Non-pigmented ciliary epithelial cell (primary cell): ENCODE results near the gene VCPKMT.
"Not testable (repeated sequence)": the region's sequence is repeated elsewhere in the genome, so short reads cannot be mapped to it uniquely, and the experiment has no call there.

Source experiments
- DNase-seq: peaks from one replicate; pipeline ENCODE4 v3.0.0-alpha.2; 2010; ENCODE audit warnings: low read depth

The VCPKMT gene

DNA sequence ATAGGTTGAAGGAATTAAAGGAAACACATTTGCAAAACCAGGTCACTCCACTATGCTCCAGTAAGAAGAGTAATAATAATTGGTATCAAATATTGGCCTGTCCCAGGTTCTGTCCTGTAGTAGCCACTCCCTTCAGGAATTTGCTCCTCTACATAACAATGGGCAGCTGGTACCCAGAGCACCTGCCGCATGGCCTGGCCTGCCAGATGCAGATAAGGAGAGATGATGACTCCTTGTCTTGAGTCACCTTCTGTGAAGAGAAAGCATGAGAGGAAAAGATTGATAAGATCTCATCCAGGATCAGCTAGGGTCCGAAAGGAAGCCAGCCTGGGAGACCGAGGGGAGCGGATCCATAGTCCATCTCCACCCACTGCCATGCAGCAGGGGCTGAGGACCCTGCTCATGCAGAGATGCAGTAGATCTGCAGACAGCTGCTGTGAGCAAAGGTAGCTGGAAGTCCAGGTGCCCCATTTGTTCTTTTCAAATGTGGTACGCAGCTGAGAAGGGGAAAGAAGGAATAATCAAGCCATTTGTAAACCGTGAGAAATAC is 24.3 kb downstream of the VCPKMT start:
- DNase-seq: no peak

DNA sequence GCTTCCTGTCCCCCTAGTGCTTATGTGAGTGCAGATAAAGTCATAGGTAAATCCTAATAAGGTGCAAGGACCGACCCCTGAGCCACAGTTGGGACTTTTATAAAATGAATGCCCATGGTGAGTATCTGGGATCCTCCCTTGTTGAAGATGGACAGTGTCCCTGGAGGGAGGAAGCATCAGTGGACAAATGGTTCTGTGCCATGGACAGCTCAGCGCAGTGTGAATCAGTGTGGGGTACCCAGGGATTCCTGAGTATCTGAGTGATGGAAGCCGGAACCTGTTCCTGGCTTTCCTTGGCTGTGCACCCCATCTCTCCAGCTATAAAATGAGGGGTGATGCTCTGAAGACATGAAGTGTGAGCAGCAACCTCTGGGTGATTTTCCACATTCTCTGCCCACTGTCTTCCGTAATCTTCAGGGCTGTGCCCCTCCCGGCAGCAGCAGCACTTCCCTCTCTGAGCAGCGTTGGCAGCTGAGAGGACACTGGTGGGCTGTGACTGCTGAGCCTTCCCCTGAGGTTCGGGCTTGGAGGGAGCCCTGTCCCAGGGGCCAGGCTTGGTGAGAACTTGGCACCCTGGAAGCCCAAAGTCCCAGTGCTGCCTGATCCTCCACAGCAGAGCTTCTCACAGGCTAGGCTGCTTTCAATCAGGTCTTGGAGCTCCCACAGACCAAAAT is 25.0 kb downstream of the VCPKMT start:
- no peak for DNase-seq

DNA sequence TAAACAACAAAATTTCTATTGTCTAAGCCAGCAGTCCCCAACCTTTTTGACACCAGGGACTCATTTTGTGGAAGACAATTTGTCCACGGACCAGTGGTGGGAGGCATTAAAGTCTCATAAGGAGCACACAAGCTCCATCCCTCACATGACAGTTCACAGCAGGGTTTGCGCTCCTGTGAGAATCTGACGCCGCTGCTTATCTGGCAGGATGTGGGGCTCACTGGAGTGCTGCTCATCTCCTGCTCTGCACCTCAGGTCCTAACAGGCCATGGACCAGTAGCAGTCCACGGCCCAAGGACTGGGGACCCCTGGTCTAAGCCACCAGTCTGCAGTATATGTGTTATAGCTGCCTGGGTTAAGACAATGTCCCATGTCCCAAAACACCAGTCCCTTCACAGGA is 27.2 kb downstream of the VCPKMT start:
- no peak for DNase-seq

DNA sequence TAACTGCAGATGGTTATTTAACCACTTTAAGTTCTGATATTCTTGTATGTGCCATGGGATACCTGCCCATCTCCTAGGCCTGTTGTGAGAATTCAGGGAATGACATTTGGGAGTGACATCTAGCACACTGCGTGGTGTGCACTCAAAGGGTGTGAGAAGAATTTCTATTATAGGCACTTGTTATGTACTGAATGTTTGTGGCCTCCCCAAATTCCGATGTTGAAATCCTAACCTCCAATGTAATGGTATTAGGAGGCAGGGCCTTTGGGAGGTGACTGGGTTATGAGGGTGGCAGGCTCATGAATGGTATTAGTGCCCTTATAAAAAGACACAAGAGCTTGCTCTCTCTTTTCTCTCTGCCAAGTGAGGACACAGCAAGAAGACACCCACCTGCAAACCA is 27.6 kb downstream of the VCPKMT start:
- DNase-seq: no peak

DNA sequence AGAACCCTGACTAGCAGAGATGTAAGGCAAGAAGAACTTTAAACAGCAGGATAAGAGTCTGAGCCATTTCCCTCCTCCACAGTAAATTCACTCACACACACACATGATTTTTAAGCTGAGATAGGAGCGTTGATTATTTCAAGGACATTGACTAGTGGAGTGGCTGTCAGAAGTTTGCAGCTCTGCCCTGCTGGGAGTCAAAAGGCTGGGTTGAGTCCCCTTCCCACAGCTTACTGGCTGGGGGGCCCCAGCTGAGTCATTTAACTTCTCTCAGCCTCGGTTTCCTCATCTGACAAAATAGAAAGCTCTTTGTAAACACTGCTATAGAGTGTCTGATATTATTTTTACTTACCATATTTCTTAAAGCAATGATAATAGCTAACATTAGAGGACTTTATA is 28.3 kb downstream of the VCPKMT start:
- no peak for DNase-seq

DNA sequence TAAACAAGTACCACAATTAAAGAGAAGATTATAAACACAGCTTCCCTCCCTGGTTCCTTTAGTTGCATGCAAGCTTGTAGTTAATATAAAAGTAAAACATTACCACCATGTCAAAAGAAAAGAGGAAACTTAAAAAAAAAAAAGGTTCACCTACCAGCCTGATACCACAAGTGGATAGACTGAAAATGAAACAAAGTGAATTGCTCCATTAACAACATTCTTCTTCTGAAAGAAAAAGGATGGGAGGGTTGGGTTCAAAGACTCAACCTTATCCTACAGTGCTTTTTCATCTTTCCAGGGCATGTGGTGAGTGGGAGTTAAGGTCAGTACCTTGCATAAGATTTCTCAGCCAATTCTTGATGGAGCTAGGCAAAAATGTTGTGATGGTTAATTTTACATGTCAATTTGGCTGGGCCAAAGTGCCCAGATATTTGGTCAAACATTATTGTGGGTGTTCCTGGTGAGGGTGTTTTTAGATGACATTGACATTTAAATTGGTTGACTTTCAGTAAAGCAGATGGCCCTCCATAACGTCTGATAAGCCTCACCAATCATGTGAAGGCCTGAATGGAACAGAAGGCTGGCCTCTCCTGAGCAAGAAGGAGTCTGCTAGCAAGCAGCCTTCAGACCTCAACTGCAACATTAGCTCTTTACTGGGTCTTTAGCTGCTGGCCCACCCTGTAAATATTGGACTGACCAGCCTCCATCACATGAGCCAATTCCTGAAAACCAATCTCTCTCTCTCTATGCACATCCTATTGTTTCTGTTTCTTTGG is 28.8 kb downstream of the VCPKMT start:
- no peak for DNase-seq

DNA sequence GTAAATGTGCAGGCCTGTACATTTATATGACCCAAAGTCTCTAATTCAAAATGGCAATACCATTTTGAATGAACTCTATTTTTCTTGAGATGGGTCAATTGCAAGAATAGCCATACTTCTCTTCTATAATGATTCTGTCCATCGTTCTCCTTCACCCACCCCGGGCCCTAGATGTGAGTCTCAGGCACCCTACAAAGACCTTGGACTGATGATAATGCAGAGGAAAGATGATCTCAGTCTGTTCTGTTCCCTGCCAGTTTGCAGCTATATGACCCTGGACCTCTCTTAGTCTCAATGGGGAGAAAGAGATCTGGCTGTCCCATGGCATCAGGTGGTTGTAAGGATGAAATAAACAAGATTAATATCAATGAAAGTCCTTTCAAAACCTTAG is 30.1 kb downstream of the VCPKMT start:
- DNase-seq: no peak

DNA sequence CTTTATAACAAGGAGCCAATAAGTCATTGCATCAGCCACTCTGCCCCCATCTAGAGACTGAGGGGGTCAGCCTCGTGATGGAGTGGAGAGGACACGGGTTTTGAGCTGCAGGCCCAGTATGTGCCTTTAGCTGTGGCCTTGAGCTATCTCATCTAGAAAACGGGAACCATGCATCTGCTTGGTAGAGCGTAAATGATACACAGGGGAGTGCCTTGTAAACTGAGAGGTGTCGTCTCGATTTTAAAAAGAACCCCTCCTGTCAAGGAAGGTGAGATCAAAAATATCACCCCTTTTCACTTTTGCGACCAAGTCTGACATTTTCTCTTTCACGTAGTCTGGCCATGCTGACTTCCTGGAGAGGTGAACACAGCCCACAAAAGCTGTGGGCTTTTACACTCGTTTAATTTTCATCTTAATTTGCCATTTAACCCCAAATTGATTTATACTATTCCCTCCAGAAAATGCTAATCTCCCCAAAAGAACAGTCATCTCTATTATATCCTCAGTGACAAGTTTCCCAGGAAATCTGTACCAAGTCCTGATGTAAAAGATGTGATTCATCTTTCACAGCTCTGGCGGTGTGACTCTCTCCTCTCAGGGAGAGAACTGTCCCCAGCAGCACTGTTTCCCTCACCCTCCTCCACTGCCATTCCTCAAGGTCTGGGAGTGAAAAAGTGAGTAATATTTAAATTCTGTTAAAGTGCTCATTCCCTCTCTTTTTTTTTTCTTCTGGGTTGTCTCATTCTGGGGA is 30.6 kb downstream of the VCPKMT start:
- DNase-seq: no peak

DNA sequence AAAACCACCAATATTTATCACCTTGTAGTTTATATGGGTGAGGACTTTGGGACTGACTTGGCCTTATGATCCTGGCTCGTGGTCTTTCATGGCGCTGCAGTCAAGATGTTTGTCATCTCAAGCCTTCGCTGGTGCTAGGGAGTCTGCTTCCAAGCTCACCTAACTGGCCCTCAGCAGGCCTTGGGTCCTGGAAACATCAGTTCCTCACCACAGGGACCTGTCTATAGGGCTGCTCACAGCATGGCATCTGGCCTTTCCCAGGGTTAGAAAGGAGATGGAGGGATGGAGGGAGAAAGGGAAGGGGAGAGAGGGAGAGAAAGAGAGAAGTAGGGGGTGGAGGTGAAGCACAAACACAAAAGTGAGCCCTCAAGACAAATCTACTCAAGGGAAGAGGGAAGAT is 31.7 kb downstream of the VCPKMT start:
- DNase-seq: no peak

DNA sequence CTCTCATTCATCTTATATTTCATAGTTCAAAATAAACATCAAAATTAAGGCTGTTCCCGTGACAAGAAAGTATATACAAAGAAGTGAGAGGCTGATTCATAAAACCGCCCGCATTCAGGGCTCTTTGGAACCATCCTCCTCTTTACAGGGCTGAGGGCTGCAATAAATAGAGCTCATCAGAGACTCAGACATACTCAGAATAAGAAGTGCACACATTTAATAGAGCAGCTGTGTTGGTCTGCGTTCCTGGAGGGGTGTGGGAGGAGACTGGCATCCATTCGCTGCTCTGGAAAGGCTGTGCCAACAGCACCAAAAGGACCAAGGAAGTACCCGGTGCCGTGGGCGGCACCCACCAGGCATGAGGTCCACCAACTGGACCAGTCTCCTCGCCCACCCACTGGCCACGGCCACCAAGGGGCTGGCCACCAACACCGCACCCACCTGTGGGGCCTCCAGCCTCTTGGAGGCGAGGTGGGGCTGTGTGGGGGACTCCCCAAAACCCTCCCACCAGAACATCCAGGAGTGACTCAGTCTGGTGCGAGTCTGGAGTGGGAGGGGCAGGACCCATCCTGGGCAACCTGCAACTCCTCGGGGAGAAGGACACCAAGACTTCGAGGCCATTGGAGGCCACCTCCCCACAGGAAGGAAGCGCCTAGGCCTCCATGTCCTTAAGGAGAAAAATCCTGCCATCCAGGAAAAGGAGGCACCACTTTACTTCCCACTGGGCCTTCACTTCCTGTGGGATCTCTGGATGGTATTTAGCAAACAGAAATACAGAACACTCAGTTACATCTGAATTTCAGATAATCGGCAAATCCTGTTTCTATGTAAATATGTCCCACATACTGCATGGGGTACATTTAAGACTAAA is 32.7 kb downstream of the VCPKMT start:
- no peak for DNase-seq

DNA sequence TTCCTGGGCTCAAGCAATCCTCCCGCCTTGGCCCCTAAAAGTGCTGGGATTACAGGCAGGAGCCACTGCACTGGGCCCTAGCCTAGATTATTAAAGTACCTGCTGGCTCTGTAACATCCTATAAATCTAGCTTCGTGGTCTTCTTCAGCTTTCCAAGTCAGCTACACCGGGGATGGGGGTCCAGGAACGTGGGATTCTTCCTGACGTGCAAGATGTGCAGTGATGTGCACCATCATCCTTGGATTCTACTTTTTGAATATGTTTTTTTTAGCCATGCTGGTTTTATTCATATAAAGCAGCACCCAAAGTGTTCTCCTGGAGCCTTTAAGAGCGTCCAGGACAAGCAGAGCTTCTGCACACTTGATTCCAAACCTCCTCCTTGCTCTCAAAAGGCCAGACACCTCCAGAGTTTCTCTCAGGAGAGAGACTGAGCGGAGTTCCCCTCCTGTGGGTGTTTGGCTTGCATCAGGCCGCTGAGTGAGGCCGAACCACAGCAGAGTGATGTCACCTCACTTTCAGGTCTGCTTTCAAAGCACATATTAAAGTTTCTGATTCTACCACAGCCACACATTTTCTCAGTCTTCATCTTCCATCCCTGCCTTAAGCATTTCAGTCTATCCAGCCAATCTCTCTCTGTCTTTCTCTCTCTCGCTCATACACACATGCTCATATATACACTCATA is 33.4 kb downstream of the VCPKMT start:
- DNase-seq: no peak

DNA sequence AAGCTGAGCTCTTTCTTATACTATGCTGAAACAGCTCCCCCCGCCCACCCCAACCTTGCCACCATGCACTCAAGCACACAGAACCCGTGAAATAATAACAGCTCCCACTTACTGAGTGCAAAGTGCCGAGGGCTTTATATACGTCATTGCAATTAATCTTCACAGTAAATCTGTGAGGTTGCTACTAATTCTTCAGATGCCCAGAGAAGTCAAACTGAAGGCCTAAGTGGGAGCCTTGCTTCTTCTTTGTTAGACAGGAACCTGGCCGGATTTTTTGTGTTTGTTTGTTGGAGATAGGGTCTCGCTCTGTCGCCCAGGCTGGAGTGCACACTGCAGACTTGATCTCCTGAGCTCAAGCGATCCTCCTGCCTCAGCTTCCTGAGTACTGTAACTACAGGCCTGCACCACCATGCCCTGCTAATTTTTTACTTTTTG is 34.0 kb downstream of the VCPKMT start:
- no peak for DNase-seq

DNA sequence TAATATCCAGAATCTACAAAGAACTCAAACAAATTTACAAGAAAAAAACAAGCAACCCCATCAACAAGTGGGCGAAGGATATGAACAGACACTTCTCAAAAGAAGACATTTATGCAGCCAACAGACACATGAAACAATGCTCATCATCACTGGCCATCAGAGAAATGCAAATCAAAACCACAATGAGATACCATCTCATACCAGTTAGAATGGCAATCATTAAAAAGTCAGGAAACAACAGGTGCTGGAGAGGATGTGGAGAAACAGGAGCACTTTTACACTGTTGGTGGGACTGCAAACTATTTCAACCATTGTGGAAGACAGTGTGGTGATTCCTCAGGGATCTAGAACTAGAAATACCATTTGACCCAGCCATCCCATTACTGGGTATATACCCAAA is 37.3 kb downstream of the VCPKMT start:
- DNase-seq: not testable (repeated sequence)

DNA sequence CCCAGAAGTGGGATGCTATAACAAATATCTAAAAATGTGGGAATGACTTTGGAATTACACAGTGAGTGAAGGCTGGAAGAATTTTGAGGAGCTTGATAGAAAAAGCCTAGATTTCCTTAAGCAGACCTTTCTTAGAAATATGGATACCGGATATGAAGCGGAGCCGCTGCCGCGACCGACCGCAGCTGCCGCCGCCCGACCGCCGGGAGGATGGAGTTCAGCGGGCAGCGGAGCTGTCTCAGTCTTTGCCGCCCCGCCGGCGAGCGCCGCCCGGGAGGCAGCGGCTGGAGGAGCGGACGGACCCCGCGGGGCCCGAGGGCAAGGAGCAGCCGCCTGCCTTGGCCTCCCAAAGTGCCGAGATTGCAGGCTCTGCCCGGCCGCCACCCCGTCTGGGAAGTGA is 42.7 kb downstream of the VCPKMT start:
- DNase-seq: not testable (repeated sequence)

DNA sequence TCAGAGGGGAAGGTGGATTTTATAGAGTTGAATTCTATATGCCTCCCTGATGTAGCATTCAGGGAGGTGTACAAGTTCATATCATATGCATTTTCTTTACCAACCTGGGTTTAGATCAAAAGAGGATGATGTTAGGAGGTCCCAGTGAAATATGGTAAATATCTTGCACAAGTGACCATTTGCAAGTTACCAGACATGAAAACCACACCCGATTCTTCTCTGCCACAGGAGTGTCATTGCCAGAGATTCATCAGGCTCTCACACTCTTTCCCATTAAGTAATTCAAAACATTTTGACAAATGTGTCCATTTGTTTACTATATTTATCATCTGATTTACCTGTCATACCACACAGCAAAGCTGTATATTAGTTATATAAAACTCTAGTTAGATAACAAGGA is 44.0 kb downstream of the VCPKMT start:
- no peak for DNase-seq

DNA sequence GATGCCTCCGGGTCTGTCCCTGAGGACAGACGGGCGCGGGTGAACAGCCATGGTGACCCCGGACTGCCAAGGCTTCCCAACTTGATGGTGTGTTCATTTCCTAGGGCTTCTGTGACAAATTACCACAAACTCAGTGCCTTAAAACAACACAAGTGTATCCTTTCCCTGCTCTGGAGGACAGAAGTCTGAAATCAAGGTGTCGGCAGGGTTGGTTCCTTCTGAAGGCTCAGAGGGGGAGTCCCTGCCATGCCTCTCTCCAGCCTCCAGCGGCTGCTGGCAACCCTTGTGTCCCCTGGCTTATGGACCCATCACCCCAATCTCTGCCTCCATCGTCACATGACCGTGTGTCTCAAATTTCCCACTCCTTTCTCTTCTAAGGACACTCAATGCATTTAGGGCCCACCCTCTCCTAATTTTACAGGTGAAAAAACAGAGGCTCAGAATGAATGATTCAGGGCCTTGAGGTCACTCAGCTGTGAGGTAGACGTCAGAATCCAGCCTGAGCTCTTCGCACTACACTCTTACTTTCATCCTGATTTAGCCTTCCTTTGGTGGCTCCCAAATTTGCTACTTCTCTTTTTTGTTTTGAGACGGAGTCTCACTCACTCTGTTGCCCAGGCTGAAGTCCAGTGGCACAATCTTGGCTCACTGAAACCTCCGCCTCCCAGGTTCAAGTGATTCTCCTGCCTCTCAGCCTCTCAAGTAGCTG is 45.4 kb downstream of the VCPKMT start:
- DNase-seq: no peak

DNA sequence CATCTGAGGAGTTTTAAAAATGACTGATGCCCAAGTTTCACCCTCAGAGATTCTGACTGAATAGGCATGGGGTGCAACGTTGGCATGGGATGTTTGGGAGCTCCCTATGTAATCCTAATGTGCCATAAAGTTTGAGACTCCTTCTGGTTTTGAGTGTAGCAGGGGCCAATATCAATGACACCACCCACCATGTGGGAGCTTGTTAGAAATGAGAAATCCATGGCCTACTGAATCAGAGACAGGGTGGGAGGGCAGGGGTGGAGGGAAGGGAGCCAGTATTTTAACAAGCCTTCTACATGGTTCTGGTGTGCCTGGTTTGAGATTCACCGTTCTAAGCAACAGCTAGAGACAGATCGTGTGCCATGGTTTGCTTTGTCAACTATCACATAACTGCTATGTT is 46.1 kb downstream of the VCPKMT start:
- DNase-seq: no peak

DNA sequence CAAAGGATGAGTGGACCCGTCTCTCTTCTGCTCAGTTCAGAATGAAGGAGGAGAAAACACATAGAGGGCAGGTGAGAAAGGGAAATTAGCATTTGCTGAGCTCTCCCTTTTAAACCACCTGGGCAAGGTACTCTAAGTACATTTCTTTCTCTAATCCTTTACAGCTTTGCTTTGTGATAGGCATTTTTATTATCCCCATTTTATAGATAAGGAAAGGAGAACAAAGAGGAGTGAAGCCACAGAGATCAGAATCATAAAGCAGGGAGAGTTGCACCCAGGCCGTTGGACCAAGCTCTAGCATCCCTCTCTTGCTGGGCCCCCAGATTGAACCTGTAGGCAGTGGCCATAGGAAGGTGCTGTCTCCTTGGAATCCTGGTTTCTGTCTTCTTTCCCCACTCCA is 47.0 kb downstream of the VCPKMT start:
- no peak for DNase-seq

DNA sequence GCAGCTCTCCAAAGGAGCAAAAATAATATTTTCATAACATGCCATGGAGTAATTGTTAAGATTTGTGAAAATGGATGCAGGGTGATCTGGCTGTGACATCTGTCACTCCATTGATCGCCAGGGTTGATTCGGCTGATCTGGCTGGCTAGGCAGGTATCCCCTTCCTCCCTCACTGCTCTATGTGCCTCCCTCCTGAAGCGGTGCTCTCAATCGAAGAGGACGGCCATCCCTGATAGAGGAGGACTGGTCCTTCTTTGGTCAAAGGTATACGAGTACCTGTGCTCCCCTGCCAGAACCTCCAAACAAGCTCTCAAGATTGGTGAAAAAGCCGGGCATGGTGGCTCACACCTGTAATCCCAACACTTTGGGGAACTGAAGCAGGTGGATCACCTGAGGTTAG is 47.9 kb downstream of the VCPKMT start:
- DNase-seq: no peak

DNA sequence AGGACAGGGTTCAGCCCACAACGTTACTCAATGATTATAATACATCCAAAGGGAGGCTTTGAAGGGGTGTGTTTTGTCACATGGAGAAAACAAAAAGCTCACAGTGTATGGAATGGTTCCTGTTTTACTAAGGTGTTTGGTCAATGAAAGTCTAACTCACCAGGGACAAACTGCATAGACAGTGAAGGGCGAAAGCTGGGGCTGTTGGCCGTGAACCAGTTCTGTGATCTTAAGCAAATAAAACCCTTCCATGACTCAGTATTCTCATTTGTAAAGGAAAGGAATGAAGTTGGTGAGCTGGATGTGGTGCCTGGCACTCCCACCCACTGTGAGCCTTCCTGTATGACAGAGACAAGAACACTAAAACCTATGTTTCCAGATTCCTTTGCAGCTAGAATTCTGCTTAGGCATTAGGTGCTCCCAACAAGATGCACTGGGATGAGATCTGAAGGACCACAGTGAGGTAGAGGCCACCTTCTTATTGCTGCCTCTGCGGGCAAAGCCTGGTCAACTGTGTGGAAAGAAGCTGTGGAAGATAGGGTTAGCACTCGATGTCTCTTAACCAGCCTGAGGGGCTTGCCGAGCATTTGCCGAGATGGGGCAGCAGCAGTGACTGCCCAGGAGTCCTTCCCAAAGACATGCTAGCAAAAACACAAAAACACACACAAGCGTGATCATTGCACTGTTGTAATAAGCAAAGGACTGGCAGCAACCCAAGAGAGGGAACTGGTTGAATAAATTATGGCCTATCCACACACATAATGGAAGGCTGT is 48.5 kb downstream of the VCPKMT start:
- DNase-seq: peak; percentile 54
